Mucosa of rectum (tissue), 2 donors: ENCODE data around the gene PPM1B.

Source experiments
- H3K27ac ChIP-seq, 2 donors: one replicate each; pipeline ENCODE4 v1.7.0; 2013; ENCODE audit warnings: inconsistent platforms in 2 of 2, low read depth in 2 of 2, low read length in 2 of 2
- H3K27me3 ChIP-seq, 2 donors: one replicate each; pipeline ENCODE4 v1.7.0; 2013; ENCODE audit warnings: low read length in 2 of 2; ENCODE audit not compliant: control insufficient read depth in 2 of 2, insufficient read depth in 2 of 2
- H3K36me3 ChIP-seq, 2 donors: one replicate each; pipeline ENCODE4 v1.7.0; 2013; ENCODE audit warnings: low read length in 2 of 2; ENCODE audit not compliant: control insufficient read depth in 2 of 2, insufficient read depth in 2 of 2
- H3K4me1 ChIP-seq, 2 donors: one replicate each; pipeline ENCODE4 v1.7.0; 2013; ENCODE audit warnings: low read length in 2 of 2, mild to moderate bottlenecking in 1 of 2; ENCODE audit not compliant: control insufficient read depth in 2 of 2, insufficient read depth in 2 of 2
- H3K4me3 ChIP-seq, 2 donors: one replicate each; pipeline ENCODE4 v1.7.0; 2013; ENCODE audit warnings: low read length in 2 of 2
- H3K9ac ChIP-seq, 2 donors: one replicate each; pipeline ENCODE4 v1.7.0; 2013; ENCODE audit warnings: low read length in 2 of 2, low read depth in 1 of 2, mild to moderate bottlenecking in 1 of 2
- H3K9me3 ChIP-seq, 2 donors: one replicate each; pipeline ENCODE4 v1.7.0; 2013; ENCODE audit warnings: low read length in 2 of 2; ENCODE audit not compliant: control insufficient read depth in 2 of 2
- donor health status: healthy.
- donor health status: Normal muscosa, but diverticular disease.

Gene PPM1B

DNA sequence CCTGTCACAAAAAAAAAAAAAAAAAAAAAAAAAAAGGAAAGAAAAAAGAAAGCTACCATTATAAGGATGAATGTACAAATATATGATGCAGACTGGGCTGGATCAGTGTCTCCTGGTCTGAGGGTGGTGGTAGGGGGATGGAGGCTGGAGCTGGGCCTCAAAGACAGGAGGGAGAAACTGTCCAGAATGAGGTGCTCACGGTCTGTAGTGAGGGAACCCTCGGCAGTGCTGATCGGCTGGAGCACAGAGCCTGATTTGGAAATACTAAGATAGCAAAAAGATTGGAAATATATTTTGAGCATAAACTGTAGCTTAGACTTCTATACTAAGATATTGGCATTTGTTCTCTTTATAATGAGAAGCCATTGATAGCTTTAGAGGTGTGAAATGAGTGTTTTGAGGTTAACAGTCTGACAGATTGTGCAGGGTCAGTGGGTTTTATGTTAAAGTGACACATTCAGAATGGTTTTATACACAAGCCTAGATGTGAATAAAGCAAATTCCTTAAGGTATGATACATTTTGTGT lies 98.7 kb downstream of the PPM1B start:
- Histone ChIP-seq H3K36me3 (no peaks in the 10 kb centered on the region), H3K9me3 (no peaks in the 10 kb centered on the region), H3K4me1 (no peaks in the 10 kb centered on the region), H3K27ac (no peak overlapping the region), H3K4me3 (no peak overlapping the region), H3K9ac (no peak overlapping the region), H3K27me3 (no peaks in the 10 kb centered on the region)

DNA sequence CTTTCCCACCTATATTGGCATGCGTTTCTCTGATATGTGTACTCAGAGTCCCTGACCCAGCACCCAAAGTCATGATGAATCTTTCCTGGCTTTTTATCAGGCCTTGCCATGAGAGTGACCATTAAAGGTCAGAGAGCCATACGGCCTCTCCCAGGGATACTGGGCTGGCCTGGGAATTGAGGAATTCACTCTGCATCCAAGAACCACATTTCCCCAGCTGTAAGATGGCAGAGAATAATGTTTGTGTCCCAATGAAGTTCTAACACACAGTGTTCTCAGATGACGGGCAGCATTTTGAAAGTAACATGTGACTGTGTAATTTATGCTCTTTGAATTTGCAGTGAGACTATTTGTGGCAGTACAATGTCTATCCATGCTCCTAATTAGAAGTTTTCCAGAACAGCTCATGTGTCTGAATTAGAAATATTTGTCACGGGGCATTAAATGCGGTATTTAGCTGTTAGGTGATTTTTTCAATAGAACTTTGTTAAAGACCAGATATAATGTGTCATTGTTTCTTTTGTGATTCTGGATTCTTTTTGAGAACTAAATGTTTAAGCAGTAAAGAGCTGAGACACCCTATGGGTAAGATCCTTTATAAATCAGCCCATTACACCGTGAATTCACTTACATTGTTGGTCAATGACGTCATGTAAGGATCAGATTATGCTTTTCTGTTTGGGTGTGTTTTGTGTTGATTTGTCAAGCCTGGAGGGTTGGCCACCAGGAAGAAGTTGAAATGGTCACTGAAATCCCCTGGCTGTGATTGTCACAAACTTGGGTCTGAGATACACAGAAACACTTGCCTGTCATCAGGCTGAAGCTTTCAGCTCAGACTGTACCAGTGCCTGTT lies 99.3 kb downstream of the PPM1B start:
- Histone ChIP-seq H3K4me1 (no peaks in the 10 kb centered on the region), H3K4me3 (no peak overlapping the region), H3K27me3 (no peaks in the 10 kb centered on the region), H3K27ac (peak overlapping the region in 1 of 2 donors; percentile 34), H3K9ac (no peak overlapping the region), H3K36me3 (no peaks in the 10 kb centered on the region), H3K9me3 (no peaks in the 10 kb centered on the region)

DNA sequence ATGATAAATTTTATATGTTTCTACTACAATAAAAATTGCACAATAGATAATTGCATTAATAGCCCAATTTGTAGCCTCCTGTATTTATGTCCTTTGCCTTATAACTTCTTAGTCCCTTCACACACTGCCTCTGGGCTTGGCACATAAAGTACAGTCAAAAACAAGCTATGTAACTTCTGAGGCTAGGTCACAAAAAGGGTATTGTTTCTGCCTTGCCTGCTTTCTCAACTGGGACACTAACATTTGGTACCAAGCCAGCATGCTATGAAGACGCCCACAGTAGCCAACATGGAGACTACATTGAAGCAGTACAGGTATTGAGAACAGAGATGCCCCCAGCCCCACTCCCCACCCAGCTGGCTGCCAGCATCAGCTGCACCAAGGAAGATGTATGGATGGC lies 101.2 kb downstream of the PPM1B start:
- H3K9ac ChIP-seq: no peak overlapping the region
- no peak overlapping the region for H3K27ac ChIP-seq
- no peaks in the 10 kb centered on the region for H3K27me3 ChIP-seq
- no peaks in the 10 kb centered on the region for H3K4me1 ChIP-seq
- no peaks in the 10 kb centered on the region for H3K36me3 ChIP-seq
- H3K9me3 ChIP-seq: no peaks in the 10 kb centered on the region
- no peak overlapping the region for H3K4me3 ChIP-seq

DNA sequence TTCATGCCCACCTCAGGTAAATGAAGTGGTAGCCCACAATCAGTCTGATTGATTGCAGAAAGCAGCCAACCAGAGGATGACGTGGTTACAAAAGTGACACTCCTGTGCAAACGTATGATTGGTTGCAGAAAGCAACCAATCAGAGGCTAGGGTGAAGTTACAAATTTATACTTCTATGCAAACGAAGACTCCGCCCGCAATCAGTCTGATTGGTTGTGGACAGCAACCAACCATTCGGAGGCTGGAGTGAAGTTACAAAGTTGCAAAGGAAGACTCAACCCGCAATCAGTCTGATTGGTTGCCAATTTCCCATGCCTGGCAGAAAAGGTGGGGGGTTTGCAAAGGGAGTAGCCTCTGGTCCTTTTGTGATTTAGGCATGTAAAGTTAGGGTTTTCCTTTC lies 102.6 kb downstream of the PPM1B start:
- Histone ChIP-seq H3K9me3 (no peaks in the 10 kb centered on the region), H3K4me3 (no peak overlapping the region), H3K27me3 (no peaks in the 10 kb centered on the region), H3K27ac (no peak overlapping the region), H3K36me3 (no peaks in the 10 kb centered on the region), H3K4me1 (peaks cover 4 to 6% of the 10 kb centered on the region in 2 donors), H3K9ac (no peak overlapping the region)

DNA sequence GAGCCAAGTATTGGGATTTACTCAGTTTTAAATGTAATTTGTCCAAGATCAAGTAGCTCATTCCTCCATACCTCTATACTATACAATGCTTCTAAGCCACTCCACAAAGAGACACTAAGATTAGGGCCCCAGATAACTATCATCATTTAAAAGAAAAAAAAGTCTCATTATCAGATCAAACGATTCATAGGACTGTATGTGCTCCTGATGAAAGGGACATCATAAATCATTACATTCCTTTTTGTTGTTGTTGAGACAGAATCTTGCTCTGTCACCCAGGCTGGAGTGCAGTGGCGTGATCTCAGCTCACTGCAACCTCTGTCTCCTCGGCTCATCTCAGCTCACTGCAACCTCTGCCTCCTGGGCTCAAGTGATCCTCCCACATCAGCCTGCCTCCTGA lies 104.4 kb downstream of the PPM1B start:
- Histone ChIP-seq H3K4me3 (no peak overlapping the region), H3K4me1 (peaks cover 10% of the 10 kb centered on the region in 2 donors), H3K9ac (no peak overlapping the region), H3K9me3 (no peaks in the 10 kb centered on the region), H3K27me3 (no peaks in the 10 kb centered on the region), H3K36me3 (no peaks in the 10 kb centered on the region), H3K27ac (no peak overlapping the region)

DNA sequence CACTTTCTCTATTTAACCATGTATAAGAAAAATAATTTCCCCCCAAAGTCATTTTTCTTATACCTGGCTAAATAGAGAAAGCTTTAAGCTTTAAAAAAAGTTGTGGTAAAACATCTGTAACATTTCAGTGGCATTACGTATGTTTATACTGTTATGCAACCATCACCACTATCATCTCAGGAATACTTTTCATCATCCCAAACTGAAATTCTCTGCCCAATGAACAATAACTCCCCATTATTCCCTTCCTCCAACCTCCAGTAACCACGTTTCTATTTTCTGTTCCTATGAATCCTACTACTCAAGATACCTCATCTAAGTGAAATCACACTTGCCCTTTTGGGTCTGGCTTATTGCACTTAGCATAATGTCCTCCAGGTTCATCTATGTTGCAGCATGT lies 104.9 kb downstream of the PPM1B start:
- no peak overlapping the region for H3K4me3 ChIP-seq
- H3K36me3 ChIP-seq: no peaks in the 10 kb centered on the region
- H3K27ac ChIP-seq: no peak overlapping the region
- H3K27me3 ChIP-seq: no peaks in the 10 kb centered on the region
- peaks cover 10% of the 10 kb centered on the region in 2 donors for H3K4me1 ChIP-seq
- no peaks in the 10 kb centered on the region for H3K9me3 ChIP-seq
- H3K9ac ChIP-seq: no peak overlapping the region

DNA sequence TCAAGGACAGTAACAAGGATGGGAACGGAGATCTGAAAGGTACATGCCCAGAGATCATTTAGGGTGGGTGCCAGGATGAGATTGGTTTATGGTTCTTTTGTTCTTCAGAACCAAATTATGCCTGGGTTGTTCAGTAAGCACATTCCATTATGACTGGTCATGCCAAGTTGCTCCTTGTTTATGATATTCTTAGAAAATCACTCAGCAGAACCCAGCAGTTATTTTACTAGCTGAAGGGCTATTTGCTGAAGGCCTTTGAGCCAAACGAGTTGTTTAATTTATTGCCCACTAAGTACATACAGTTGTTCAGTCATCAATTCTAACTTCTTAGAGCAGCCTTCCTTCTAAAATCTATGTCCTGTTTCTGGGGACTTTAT lies 107.2 kb downstream of the PPM1B start:
- Histone ChIP-seq H3K27ac (peak overlapping the region; percentile 70 to 83), H3K36me3 (no peaks in the 10 kb centered on the region)

DNA sequence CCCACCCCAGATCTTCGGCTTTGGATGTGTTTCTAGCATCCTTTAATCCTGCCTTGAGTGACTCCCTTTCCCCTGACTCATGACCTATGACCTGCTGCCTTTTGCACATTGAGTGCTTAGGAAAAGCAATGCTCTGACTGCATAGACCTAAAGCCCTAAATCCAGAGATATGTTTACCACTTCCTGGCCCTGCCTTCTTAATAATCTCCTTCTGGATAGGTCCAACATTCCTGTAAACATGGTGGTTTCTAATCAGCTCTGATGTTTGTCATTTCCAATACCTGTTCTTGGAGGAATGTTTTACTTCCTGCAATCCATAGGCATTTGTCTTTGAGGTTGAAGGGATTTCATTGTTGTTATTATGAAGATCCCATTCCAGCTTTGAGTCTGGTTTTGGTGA lies 108.9 kb downstream of the PPM1B start:
- Histone ChIP-seq H3K27me3 (peaks cover 0 to 3% of the 10 kb centered on the region in 2 donors), H3K4me3 (peak overlapping the region; percentile 3 to 67), H3K4me1 (peaks cover 10% of the 10 kb centered on the region in 2 donors), H3K9ac (no peak overlapping the region), H3K9me3 (no peaks in the 10 kb centered on the region), H3K36me3 (no peaks in the 10 kb centered on the region), H3K27ac (no peak overlapping the region)

More for the DNA sequence above, 107.2 kb downstream of the PPM1B start:
- no peaks in the 10 kb centered on the region for H3K9me3 ChIP-seq
- peak overlapping the region; percentile 59 to 67 for H3K4me3 ChIP-seq
- H3K9ac ChIP-seq: peak overlapping the region in 1 of 2 donors; percentile 18
- peaks cover 0 to 3% of the 10 kb centered on the region in 2 donors for H3K27me3 ChIP-seq
- peaks cover 10% of the 10 kb centered on the region in 2 donors for H3K4me1 ChIP-seq

DNA sequence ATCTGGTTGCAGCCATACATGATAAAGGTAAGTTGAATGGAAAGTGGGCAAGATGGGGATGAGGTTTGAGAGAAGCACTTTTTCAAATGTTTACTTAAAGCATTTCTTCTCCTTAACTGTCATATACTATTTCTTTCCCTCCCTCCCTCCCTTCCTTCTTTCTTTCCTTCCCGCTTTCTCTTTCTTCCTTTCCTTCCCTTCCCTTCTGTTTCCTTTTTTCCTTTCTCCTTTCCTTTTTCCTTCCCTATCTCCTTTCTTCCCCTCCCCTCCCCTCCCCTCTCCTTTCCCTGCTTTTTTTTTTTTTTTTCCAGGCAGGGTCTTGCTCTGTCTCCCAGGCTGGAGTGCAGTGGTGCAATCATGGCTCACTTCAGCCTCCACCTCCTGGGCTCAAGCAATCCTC lies 112.2 kb downstream of the PPM1B start:
- H3K9me3 ChIP-seq: no peaks in the 10 kb centered on the region
- H3K9ac ChIP-seq: no peak overlapping the region
- no peaks in the 10 kb centered on the region for H3K36me3 ChIP-seq
- no peak overlapping the region for H3K27ac ChIP-seq
- peaks cover 7 to 8% of the 10 kb centered on the region in 2 donors for H3K4me1 ChIP-seq
- peaks cover 0 to 3% of the 10 kb centered on the region in 2 donors for H3K27me3 ChIP-seq
- H3K4me3 ChIP-seq: no peak overlapping the region
